GM12873 (cell line): ENCODE data around the gene TTLL11.

Source experiments
- CTCF ChIP-seq: IDR thresholded peaks from 2 replicates; pipeline ENCODE4 v1.5.1; 2012; ENCODE audit warnings: low read depth, mild to moderate bottlenecking, moderate library complexity, low read length, control low read depth; ENCODE audit not compliant: insufficient read depth; ENCODE audit errors: missing control alignments

Gene TTLL11, protein sequence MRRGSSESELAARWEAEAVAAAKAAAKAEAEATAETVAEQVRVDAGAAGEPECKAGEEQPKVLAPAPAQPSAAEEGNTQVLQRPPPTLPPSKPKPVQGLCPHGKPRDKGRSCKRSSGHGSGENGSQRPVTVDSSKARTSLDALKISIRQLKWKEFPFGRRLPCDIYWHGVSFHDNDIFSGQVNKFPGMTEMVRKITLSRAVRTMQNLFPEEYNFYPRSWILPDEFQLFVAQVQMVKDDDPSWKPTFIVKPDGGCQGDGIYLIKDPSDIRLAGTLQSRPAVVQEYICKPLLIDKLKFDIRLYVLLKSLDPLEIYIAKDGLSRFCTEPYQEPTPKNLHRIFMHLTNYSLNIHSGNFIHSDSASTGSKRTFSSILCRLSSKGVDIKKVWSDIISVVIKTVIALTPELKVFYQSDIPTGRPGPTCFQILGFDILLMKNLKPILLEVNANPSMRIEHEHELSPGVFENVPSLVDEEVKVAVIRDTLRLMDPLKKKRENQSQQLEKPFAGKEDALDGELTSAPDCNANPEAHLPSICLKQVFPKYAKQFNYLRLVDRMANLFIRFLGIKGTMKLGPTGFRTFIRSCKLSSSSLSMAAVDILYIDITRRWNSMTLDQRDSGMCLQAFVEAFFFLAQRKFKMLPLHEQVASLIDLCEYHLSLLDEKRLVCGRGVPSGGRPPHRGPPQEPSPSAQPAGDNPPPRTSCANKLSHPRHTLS

DNA sequence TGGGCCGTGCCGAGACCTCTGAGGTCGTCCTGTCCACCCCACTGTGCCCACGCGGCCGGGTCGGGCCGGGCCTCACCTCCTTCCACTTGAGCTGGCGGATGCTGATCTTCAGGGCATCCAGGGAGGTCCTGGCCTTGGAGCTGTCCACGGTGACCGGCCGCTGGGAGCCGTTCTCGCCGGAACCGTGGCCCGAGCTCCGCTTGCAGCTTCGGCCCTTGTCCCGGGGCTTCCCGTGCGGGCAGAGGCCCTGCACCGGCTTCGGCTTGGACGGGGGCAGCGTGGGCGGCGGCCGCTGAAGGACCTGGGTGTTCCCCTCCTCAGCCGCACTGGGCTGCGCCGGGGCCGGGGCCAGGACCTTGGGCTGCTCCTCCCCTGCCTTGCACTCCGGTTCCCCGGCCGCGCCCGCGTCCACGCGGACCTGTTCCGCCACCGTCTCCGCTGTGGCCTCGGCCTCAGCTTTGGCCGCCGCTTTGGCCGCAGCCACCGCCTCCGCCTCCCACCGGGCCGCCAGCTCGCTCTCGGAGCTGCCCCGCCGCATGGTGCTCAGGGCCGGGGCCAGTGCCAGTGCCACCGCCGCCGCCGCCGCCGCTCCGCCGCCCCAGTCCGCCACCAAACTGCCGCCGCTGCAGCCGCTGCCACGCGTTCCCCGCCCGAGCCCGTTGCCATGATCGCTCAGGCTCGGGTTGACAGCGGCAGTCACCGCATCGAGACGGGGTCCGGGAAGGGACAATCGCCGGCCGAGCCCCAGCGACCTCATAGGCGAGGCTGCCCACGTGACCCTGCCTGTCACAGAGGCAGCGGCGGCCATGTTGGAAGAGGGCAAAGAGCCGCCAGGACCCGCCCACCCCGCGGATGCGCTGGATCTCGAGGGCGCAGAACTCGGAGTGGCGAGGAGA is at the start of gene TTLL11:
Gene TTLL11 (minus strand): TSS at position 698 of the 896 bp plus-strand sequence. CDS start 160 bp downstream, at position 538.
- TF ChIP-seq CTCF, result no peak

DNA sequence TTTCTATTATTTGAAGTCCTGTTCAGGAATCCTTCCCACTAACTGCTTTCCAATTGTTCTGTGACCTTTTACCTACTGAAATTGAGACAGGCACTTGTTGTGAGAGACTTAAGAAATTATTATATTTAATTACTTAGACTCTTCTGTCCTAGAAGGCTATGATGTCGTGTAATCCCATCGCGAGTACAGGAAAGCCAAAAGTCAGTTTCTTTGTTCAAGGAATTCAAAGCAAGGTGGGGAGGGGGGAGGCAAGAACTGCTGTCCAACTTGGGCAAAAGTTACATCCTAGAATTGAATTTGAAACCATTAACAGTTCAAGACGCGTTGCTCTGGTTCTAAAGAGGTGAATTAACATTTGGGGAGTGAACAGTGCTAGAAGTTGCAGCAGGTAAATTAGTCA is 48.6 kb upstream of the TTLL11 start:
- TF ChIP-seq CTCF, result no peak

DNA sequence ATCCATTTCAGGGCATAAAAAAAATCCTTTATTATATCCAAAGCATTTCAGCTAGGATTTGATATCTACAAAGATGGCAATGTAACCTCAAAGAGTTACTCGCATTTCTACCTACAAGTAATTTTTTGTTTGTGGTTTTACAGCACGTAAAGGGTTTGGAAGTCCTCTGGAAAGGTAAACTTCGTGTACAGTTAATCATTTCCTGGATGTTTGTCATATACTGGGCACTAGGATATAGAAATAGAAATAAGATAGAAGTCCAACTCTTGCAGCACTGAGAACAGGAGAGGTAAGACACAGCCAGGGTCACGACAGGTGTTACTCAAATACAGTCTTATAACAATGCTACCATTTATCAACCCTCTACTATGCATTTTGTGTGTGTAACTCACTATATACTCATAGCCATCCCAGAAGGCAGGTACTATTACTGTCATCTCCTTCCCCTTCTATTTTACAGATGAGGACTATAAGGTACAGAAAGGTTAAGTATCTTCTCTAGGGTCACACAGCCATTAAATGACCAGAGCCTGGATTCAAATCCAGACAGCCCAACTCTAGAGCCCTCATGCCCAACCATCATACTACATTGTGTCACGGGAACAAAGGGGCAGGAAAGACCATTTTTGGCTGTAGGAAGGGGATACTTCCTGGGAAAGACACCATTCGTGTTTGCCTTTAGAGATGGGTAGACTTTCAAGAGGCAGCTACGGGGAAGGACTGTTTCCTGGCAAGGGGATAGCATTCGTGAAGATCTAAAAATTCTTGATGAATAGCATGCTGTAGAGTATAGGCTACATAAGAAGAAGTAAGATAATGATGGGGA is 47.5 kb upstream of the TTLL11 start:
- no peak for TF ChIP-seq CTCF

DNA sequence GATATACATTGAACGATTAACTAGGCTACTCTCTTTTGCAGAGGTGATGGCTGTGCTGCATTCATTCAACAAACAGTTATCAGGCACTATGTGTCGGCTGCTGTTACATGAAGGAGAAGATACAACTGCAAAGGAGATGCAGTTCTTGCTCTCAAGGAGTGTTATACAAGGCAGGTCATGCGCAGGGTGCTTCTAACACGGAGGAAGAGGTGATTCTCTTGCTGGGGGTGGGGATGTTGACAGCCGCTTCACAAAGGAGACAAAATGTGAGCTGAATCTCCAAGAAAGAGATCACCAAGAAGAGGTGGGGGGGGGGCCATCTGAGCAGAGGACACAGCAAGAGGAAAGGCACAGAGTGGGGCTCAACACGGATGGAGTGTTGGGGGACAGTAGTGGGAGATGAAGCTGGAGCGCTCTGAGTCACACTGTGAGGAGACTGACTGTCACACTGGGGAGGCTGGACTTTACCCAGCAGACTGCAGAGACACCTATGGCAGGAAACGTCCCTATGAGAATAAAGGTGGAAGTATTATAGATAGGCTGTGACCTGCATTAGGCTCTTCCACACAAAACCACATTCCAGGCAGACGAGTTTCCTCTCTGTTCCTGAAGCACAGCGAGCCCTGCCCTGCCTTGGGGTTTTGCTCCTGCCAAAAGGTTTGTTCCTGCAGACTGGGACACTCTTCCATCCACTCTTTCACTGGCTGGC is 45.6 kb upstream of the TTLL11 start:
- TF ChIP-seq CTCF, result no peak

GRCh38 chr9:122135529-122135859 is 42.4 kb upstream of the TTLL11 start:
- no peak for TF ChIP-seq CTCF

GRCh38 chr9:122134822-122135528 is 41.9 kb upstream of the TTLL11 start:
- no peak for TF ChIP-seq CTCF
